KMS-11 (cell line): ENCODE measurements around the gene BTNL9.
"Not testable (repeated sequence)": the region's sequence is repeated elsewhere in the genome, so short reads cannot be mapped to it uniquely, and the experiment has no call there.

Experiments
- H2AFZ ChIP-seq: fragments of 200-600 bp; sonication (generic); 2 replicates; pipeline ENCODE4 v1.6.1; 2016; ENCODE audit warnings: antibody characterized with exemption, mixed run types, low read depth
- H3K27ac ChIP-seq: fragments of 200-600 bp; sonication (generic); 2 replicates; pipeline ENCODE4 v1.6.1; 2016; ENCODE audit warnings: mild to moderate bottlenecking, mixed run types
- H3K27me3 ChIP-seq: fragments of 200-600 bp; sonication (generic); 2 replicates; pipeline ENCODE4 v1.6.1; 2017; ENCODE audit warnings: mild to moderate bottlenecking, low read depth, mixed run types, moderate library complexity; ENCODE audit not compliant: insufficient read depth
- H3K36me3 ChIP-seq: fragments of 200-600 bp; sonication (generic); 2 replicates; pipeline ENCODE4 v1.6.1; 2017; ENCODE audit warnings: mild to moderate bottlenecking, mixed run types; ENCODE audit not compliant: insufficient read depth
- H3K4me1 ChIP-seq: fragments of 200-600 bp; sonication (generic); 2 replicates; pipeline ENCODE4 v1.6.1; 2016; ENCODE audit warnings: mild to moderate bottlenecking, low read depth, mixed run types; ENCODE audit not compliant: poor library complexity, severe bottlenecking
- H3K4me2 ChIP-seq: fragments of 200-600 bp; sonication (generic); 2 replicates; pipeline ENCODE4 v1.7.0; 2016; ENCODE audit warnings: mild to moderate bottlenecking, mixed run types
- H3K4me3 ChIP-seq: fragments of 200-600 bp; sonication (generic); IDR thresholded peaks from 2 replicates; pipeline ENCODE4 v1.6.1; 2017; ENCODE audit warnings: low read depth, low read length, mixed read lengths; ENCODE audit not compliant: insufficient read depth
- H3K79me2 ChIP-seq: fragments of 200-600 bp; sonication (generic); 2 replicates; pipeline ENCODE4 v1.6.1; 2016; ENCODE audit warnings: low read depth, mixed run types; ENCODE audit not compliant: insufficient read depth
- H3K9ac ChIP-seq: fragments of 200-600 bp; sonication (generic); 2 replicates; pipeline ENCODE4 v1.6.1; 2016; ENCODE audit warnings: mild to moderate bottlenecking, mixed run types
- H4K20me1 ChIP-seq: fragments of 200-600 bp; sonication (generic); 2 replicates; pipeline ENCODE4 v1.6.1; 2016; ENCODE audit warnings: mild to moderate bottlenecking, mixed run types; ENCODE audit not compliant: insufficient read depth
- TF ChIP-seq, protein P1 (sequence below): fragments of 200-600 bp; sonication (generic); conservative IDR thresholded peaks from 2 replicates; pipeline ENCODE4 v1.6.1; 2017; ENCODE audit warnings: low read depth, mild to moderate bottlenecking, antibody characterized with exemption, low read length, moderate library complexity, mixed read lengths

The BTNL9 gene

GRCh38 chr5:181008136-181008535 lies 31.9 kb upstream of the BTNL9 start:
- H3K36me3 ChIP-seq, result no peaks in the 10 kb centered on the region
- H3K4me3 ChIP-seq, result no peak overlapping the region
- H2AFZ ChIP-seq, result no peak overlapping the region
- no peaks in the 10 kb centered on the region for H4K20me1 ChIP-seq
- no peaks in the 10 kb centered on the region for H3K79me2 ChIP-seq
- TF ChIP-seq, protein P1, sequence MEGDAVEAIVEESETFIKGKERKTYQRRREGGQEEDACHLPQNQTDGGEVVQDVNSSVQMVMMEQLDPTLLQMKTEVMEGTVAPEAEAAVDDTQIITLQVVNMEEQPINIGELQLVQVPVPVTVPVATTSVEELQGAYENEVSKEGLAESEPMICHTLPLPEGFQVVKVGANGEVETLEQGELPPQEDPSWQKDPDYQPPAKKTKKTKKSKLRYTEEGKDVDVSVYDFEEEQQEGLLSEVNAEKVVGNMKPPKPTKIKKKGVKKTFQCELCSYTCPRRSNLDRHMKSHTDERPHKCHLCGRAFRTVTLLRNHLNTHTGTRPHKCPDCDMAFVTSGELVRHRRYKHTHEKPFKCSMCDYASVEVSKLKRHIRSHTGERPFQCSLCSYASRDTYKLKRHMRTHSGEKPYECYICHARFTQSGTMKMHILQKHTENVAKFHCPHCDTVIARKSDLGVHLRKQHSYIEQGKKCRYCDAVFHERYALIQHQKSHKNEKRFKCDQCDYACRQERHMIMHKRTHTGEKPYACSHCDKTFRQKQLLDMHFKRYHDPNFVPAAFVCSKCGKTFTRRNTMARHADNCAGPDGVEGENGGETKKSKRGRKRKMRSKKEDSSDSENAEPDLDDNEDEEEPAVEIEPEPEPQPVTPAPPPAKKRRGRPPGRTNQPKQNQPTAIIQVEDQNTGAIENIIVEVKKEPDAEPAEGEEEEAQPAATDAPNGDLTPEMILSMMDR, result no peak
- H3K27me3 ChIP-seq, result no peaks in the 10 kb centered on the region
- H3K27ac ChIP-seq, result no peak overlapping the region
- no peaks in the 10 kb centered on the region for H3K4me1 ChIP-seq
- H3K9ac ChIP-seq, result no peak overlapping the region
- no peak overlapping the region for H3K4me2 ChIP-seq

GRCh38 chr5:181010018-181010417 lies 30.0 kb upstream of the BTNL9 start:
- H3K27me3 ChIP-seq, H3K79me2 ChIP-seq, H3K4me2 ChIP-seq, H4K20me1 ChIP-seq, H3K4me1 ChIP-seq, H3K27ac ChIP-seq, H3K36me3 ChIP-seq, H3K4me3 ChIP-seq, H2AFZ ChIP-seq, H3K9ac ChIP-seq: not testable (repeated sequence)

GRCh38 chr5:181014654-181015053 lies 25.4 kb upstream of the BTNL9 start:
- H3K4me2 ChIP-seq, H3K36me3 ChIP-seq, H3K27me3 ChIP-seq: not testable (repeated sequence)

GRCh38 chr5:181017448-181017847 lies 22.6 kb upstream of the BTNL9 start:
- not testable (repeated sequence) for H4K20me1 ChIP-seq, H3K36me3 ChIP-seq, H3K4me3 ChIP-seq, H2AFZ ChIP-seq, H3K4me1 ChIP-seq, H3K4me2 ChIP-seq, H3K9ac ChIP-seq, H3K27me3 ChIP-seq, H3K27ac ChIP-seq, H3K79me2 ChIP-seq

More at GRCh38 chr5:181014654-181015053, 25.4 kb upstream of the BTNL9 start:
- H3K27ac ChIP-seq, H3K4me3 ChIP-seq, H3K4me1 ChIP-seq, H4K20me1 ChIP-seq, H2AFZ ChIP-seq, H3K79me2 ChIP-seq, H3K9ac ChIP-seq: not testable (repeated sequence)

DNA sequence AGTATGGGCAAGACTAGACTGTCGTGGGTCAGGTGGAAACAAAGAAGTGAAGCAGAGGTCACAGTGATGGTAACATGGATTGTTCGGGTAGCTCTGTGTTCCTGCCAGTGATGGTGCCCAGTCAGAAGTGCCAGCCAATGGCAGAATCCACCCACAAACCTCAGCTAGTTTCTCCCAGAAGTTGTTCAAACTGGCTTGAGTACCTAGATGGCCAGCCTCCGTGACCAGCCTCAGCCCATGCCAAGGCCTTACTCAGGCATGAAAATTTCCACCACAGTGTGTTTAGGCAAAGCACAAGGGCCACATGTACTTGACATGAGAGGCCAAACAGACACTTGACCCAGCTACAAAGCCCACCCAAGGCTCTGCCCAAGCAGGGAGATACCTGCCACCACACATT lies 19.4 kb upstream of the BTNL9 start:
- TF ChIP-seq, protein P1, result no peak
- Histone ChIP-seq H3K9ac (no peak overlapping the region), H3K4me3 (no peak overlapping the region), H3K4me1 (no peaks in the 10 kb centered on the region), H3K27ac (no peak overlapping the region), H3K27me3 (no peaks in the 10 kb centered on the region), H3K79me2 (no peaks in the 10 kb centered on the region), H3K4me2 (no peak overlapping the region), H3K36me3 (no peaks in the 10 kb centered on the region), H4K20me1 (no peaks in the 10 kb centered on the region), H2AFZ (no peak overlapping the region)

DNA sequence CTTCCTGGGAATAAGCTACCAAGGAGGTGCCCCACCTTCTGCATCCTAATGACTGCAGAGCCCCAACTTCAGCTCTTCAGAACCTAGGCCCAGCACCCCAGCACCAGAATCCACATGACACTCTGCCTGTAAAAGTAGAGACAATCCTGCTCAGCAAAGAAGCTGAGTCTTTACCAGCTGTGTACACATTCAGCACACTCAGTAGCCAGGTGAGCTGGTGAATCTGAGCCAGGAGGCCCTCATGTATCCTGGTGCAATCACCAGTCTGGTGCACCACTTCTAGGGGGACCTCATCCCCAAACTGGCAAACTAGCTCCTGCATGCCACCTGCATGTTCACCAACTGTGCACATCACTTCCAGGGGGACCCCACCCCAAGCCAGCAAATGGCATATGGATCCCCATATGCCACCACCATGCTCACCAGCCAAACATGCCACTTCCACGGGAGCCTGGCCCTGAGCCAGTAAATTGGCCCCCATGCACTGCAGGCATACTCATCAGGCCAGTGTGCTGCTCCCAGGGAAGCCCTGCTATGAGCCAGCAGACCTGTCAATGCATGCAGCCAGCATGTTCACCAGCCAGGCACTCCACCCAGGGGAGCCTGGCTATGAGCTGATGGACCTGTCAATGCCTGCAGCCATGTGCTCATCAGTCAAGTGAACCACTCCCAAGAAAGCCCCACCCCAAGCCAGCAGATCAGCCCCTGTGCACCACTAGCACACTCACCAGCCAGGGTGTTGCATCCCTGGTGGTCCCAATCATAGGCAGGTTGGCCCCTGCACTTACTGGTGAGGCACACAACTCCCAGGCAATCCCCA lies 15.6 kb upstream of the BTNL9 start:
- Histone ChIP-seq H3K27me3 (no peaks in the 10 kb centered on the region), H2AFZ (no peak overlapping the region), H3K36me3 (no peaks in the 10 kb centered on the region), H3K9ac (no peak overlapping the region), H3K4me1 (no peaks in the 10 kb centered on the region), H3K4me2 (no peak overlapping the region), H3K27ac (no peak overlapping the region), H4K20me1 (no peaks in the 10 kb centered on the region), H3K4me3 (no peak overlapping the region), H3K79me2 (no peaks in the 10 kb centered on the region)
- TF ChIP-seq, protein P1, result no peak
